Type B pancreatic cell (in vitro differentiated cells): ENCODE results near the gene ARHGEF16. TPM values are rescaled to one million over a fixed set of nuclear protein-coding genes. Genes with fewer than 3 reads are reported as not detected.

Experiments
- DNase-seq: peaks from one replicate; pipeline ENCODE4 v3.0.0; 2021; ENCODE audit warnings: mixed read lengths; ENCODE audit not compliant: unreplicated experiment; ENCODE audit errors: extremely low spot score
- H3K27ac Mint-ChIP-seq: 2 replicates; pipeline ENCODE4 v1.8.0; 2021; ENCODE audit warnings: mild to moderate bottlenecking, mixed read lengths
- H3K27me3 Mint-ChIP-seq: 2 replicates; pipeline ENCODE4 v1.8.0; 2021; ENCODE audit warnings: mixed read lengths
- H3K36me3 Mint-ChIP-seq: 2 replicates; pipeline ENCODE4 v1.8.0; 2021; ENCODE audit warnings: mixed read lengths
- H3K4me1 Mint-ChIP-seq: one replicate; pipeline ENCODE4 v1.8.0; 2021; ENCODE audit warnings: mixed read lengths; ENCODE audit not compliant: unreplicated experiment
- H3K4me3 Mint-ChIP-seq: 2 replicates; pipeline ENCODE4 v1.8.0; 2021; ENCODE audit warnings: mild to moderate bottlenecking, mixed read lengths
- H3K9me3 Mint-ChIP-seq: 2 replicates; pipeline ENCODE4 v1.8.0; 2021; ENCODE audit warnings: mixed read lengths
- CTCF ChIP-seq: fragments of 200-600 bp; sonication (generic); conservative IDR thresholded peaks from 2 replicates; pipeline ENCODE4 v1.5.0; 2021; ENCODE audit warnings: antibody characterized with exemption, mild to moderate bottlenecking
- total RNA-seq: library from RNA; stranded (reverse); gene quantifications from 2 replicates; pipeline ENCODE4 v1.2.1, GENCODE V29; 2021; ENCODE audit warnings: low replicate concordance

ARHGEF16 gene
- total RNA-seq, 1 donor from 2014 or later, result 16.1 TPM

DNA sequence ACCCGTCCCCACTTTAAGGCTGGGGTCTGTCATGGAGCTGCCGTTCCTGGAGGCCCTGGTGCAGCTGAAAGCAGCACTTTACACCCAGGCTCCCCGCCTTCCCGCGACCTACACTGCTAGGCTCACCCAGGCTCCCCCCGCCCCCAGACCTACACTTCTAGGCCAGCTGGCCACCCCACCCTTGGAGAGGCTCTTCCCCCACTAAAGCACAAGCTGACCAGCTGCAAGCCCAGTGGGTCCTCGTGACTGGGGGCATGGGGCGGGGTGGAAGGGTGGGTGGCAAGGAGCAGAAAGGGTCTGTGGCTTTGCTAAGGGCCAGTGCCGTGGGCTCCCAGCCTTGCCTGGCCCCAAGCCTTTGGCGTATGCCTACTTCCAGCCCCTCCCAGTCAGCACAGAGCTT is 9.7 kb upstream of the ARHGEF16 start:
- H3K4me3 Mint-ChIP-seq, result no peak overlapping the region
- H3K27me3 Mint-ChIP-seq, result peaks cover 27% of the 10 kb centered on the region
- no peaks in the 10 kb centered on the region for H3K9me3 Mint-ChIP-seq
- H3K4me1 Mint-ChIP-seq, result peaks cover 16% of the 10 kb centered on the region
- no peaks in the 10 kb centered on the region for H3K36me3 Mint-ChIP-seq
- TF ChIP-seq CTCF, result no peak
- DNase-seq, result no peak
- H3K27ac Mint-ChIP-seq, result no peak overlapping the region

- H3K27me3 Mint-ChIP-seq, result peaks cover 8% of the 10 kb centered on the region
- H3K36me3 Mint-ChIP-seq, result no peaks in the 10 kb centered on the region
- DNase-seq, result no peak
- TF ChIP-seq CTCF, result no peak
- H3K9me3 Mint-ChIP-seq, result no peaks in the 10 kb centered on the region
- H3K27ac Mint-ChIP-seq, result no peak overlapping the region
- no peaks in the 10 kb centered on the region for H3K4me1 Mint-ChIP-seq
- H3K4me3 Mint-ChIP-seq, result no peak overlapping the region
Measured at GRCh38 chr1:3450202-3450863, 4.1 kb upstream of the ARHGEF16 start.

DNA sequence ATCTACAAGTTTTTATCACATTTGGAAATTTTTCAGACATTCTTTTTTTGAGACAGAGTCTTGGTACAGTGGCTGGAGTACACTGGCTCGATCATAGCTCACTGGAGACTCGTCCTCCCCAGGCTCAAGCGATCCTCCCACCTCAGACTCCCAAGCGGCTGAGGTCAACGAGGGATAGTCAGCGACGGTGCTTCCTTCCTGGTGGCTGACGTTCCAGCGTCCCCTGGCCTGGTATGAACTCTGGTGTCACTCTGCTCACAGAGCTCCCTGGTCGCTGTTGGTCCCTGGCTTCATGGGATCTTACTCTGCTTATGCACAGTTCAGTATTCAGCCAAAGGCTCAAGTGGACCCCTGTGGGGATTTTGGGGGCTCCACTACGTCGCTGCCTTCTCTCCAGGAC is 3.5 kb upstream of the ARHGEF16 start:
- no peaks in the 10 kb centered on the region for H3K36me3 Mint-ChIP-seq
- DNase-seq, result no peak
- H3K27ac Mint-ChIP-seq, result no peak overlapping the region
- H3K27me3 Mint-ChIP-seq, result peaks cover 8% of the 10 kb centered on the region
- H3K9me3 Mint-ChIP-seq, result no peaks in the 10 kb centered on the region
- no peak overlapping the region for H3K4me3 Mint-ChIP-seq
- H3K4me1 Mint-ChIP-seq, result no peaks in the 10 kb centered on the region
- TF ChIP-seq CTCF, result no peak

- peaks cover 5% of the 10 kb centered on the region for H3K4me1 Mint-ChIP-seq
- no peak overlapping the region for H3K4me3 Mint-ChIP-seq
- H3K9me3 Mint-ChIP-seq, result no peaks in the 10 kb centered on the region
- H3K36me3 Mint-ChIP-seq, result no peaks in the 10 kb centered on the region
- H3K27me3 Mint-ChIP-seq, result peaks cover 8% of the 10 kb centered on the region
- TF ChIP-seq CTCF, result no peak
- DNase-seq, result no peak
- H3K27ac Mint-ChIP-seq, result peak overlapping the region; percentile 40
Measured at GRCh38 chr1:3451994-3452865, 2.2 kb upstream of the ARHGEF16 start.

GRCh38 chr1:3452866-3453175 is 1.6 kb upstream of the ARHGEF16 start:
- Mint-ChIP-seq H3K27me3 (peaks cover 8% of the 10 kb centered on the region), H3K9me3 (no peaks in the 10 kb centered on the region), H3K27ac (no peak overlapping the region), H3K36me3 (no peaks in the 10 kb centered on the region), H3K4me1 (peaks cover 7% of the 10 kb centered on the region), H3K4me3 (no peak overlapping the region)
- no peak for DNase-seq
- TF ChIP-seq CTCF, result no peak
